Fibroblast of villous mesenchyme (primary cell): ENCODE data around the gene SNRNP35. TPM values are rescaled to one million over a fixed set of nuclear protein-coding genes. Genes with fewer than 3 reads are reported as not detected.

Experiments used
- DNase-seq: peaks from one replicate; pipeline ENCODE4 v3.0.0-alpha.2; 2010; ENCODE audit warnings: low read depth
- H3K4me3 ChIP-seq: 2 replicates; pipeline ENCODE4 v1.5.1; 2011; ENCODE audit warnings: low read depth, mild to moderate bottlenecking, low read length
- total RNA-seq: library from RNA; depleted of rRNA; stranded (reverse); fragments of >200 nt; gene quantifications from 2 replicates; pipeline ENCODE4 v1.2.3, GENCODE V29; 2012
- TF ChIP-seq, protein P1 (sequence below): IDR thresholded peaks from 2 replicates; pipeline ENCODE4 v1.5.1; 2012; ENCODE audit warnings: low read depth, mild to moderate bottlenecking, low read length; ENCODE audit not compliant: insufficient read depth

SNRNP35 gene
- total RNA-seq, 1 donor = 20.7 TPM

DNA sequence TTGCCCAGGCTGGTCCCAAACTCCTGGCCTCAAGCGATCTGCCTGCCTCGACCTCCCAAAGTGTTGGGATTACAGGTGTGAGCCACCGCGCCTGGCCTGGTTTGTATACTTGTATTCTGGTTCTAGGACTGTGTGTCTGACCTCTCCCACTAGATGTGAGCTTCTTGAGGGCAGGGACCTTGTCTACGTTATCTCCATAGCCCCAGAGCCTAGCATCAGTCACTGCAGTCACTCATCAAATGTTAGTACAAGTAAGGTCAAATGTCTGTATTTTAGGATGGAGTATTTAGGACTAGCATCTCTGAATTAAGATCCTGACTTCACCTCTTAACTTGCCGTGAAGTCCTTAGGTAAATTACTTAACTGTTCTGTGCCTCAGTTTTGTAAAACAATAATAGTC is 24.3 kb upstream of the SNRNP35 start:
- no peak for DNase-seq
- no peak overlapping the region for H3K4me3 ChIP-seq
- TF ChIP-seq, protein P1, sequence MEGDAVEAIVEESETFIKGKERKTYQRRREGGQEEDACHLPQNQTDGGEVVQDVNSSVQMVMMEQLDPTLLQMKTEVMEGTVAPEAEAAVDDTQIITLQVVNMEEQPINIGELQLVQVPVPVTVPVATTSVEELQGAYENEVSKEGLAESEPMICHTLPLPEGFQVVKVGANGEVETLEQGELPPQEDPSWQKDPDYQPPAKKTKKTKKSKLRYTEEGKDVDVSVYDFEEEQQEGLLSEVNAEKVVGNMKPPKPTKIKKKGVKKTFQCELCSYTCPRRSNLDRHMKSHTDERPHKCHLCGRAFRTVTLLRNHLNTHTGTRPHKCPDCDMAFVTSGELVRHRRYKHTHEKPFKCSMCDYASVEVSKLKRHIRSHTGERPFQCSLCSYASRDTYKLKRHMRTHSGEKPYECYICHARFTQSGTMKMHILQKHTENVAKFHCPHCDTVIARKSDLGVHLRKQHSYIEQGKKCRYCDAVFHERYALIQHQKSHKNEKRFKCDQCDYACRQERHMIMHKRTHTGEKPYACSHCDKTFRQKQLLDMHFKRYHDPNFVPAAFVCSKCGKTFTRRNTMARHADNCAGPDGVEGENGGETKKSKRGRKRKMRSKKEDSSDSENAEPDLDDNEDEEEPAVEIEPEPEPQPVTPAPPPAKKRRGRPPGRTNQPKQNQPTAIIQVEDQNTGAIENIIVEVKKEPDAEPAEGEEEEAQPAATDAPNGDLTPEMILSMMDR = no peak

DNA sequence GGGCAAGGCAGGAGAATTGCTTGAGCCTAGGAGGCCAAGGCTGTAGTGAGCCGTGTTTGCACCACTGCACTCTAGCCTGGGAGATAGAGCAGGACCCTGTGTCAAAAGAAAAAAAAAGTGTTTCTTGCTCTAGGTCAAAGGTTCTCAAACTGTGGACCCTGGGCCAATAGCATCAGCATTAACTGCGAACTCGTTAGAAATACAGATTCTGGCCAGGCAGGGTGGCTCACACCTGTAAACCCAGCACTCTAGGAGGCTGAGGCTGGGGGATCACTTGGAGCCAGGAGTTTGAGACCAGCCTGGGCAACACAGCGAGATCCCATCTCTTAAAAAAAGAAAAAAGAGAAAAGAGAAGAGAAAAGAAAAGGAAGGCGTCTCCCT is 22.3 kb upstream of the SNRNP35 start:
- H3K4me3 ChIP-seq = peak overlapping the region; percentile 93
- TF ChIP-seq, protein P1 = no peak
- DNase-seq = no peak

DNA sequence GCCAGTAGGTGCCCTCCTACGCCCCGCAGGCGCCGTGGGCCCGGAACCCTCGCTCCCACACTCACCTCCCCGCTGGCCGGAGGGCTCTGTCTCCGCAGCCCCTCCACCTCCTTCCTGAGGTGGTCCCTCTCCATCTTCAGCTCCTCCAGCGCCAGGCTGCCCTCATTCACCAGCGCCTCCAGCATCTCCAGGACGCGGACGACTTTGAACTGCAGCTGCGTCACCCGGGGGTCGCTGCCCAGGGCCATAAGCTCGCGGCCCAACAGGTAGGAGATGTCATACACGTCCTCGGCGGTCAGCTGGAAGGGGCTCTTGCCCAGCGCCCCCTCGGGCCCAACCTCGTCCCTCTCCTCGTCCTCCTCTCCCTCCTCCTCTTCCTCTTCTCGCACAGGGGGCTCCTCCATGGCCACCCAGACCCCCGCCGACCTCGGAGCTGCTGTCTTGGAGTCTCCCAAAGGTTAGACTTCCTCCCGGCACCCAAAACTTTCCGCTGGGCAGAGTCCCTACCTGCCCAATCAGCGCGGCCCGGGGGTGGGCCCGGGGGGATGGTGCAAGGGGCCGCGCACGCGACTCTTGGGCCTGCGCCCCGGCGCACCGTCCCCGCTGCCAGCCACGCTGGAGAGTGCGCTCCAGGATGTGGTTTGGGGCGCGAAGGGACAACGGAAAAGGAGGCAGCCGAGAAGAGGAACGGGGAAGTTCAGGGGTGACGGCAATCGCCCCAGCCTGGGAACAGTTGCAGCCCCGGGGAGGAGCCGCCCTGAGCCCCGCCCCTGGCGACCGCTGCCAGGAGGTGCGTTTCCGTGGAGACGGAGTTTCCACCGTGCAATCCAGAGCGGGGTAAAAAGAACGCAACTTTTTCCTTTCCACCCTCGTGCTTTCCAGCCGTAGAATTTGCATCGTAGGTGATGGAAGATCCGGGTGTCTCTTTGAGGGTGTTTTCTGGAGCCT is 21.6 kb upstream of the SNRNP35 start, which contains the start of gene RILPL2:
TSS of gene RILPL2 (minus strand) at position 668 of the 948 bp plus-strand sequence. CDS start at position 404, 264 bp downstream.
- peak within 1 kb of the TSS; percentile 93 for H3K4me3 ChIP-seq
- TF ChIP-seq, protein P1 = peak; percentile 6
- DNase-seq = peak; percentile 91

DNA sequence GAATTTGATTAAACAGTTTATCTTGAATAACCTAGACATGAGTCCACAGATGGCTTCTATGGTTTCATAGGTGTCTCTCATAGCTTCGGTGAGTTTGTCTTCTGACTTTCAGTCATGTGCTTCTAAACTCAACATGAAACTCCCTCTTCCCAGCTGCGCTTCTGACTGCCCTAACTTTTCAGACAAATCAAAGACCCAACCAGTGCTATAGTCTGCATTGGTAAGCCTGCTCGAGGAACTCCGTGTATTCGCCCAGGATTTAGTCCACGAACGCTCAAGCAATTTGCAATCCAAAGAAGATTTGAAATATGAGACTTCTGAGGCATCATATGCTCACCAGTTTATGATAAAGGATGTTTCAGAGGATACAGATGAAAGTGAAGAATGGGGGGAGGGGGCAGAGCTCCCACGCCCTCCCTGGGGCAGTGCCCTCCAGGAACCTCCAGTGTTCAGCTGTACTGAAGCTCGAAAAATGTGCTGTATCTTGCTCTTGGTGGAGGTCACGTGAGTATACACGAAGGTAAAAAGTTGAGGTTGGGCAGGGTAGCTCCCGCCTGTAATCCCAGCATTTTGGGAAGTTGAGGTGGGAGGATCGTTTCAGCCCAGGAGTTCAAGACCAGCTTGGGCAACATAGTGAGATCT is 16.3 kb upstream of the SNRNP35 start:
- no peak for DNase-seq
- no peak overlapping the region for H3K4me3 ChIP-seq
- TF ChIP-seq, protein P1 = no peak

DNA sequence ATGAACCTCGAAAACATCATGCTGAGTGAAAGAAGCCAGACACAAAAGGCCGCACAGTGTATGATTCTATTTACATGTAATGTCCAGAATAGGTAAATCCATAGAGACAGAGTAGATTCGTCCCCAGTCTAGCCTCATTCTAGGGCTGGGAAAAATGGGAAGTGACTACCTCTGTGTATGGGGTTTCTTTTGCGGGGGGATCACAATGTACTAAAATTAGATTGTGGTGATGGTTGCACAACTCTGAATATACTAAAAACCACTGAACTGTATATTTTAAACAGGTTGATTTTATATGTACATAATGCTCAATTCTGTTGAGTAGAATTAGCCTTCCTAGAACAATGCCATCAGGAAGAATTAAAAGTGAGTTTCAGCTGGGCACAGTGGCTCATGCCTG is 15.2 kb upstream of the SNRNP35 start:
- no peak for DNase-seq
- TF ChIP-seq, protein P1 = no peak
- H3K4me3 ChIP-seq = no peak overlapping the region

DNA sequence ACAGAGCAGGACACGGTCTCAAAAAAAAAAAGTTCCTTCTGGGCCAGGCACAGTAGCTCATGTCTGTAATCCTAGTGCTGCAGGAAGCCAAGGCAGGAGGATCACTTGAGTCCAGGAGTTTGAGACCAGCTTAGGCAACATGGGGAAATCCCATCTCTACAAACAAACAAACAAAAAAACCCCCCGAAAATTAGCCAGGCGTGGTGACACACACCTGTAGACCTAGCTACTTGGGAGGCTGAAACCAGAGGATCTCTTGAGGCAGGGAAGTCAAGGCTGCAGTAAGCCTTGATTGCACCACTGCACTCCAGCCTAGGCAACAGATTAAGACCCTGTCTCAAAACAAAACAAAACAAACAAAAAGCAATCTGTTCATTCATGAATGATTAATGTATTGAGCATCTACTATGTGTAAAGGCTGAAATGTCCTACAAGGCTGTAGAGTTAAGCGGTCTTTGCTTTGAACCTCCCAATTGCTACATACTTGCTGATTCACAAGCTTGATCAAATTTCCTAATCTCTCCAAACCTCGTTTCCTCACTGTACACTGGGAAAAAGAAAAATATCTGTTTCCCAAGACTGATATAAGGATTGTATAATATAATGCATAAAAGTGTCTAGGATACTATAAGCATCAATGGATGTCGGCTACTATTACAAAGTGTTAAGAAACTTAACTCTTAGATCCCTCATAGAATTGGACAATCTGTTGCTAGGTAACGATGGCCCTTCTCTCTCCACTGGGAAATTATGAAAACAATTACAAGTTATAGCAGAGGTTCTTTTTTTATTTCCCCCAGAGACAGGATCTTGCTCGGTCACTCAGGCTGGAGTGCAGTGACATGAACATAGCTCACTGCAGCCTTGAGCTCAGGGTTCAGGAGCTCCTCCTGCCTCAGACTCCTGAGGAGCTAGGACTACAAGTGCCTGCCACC is 13.6 kb upstream of the SNRNP35 start:
- peak; percentile 91 for DNase-seq
- no peak overlapping the region for H3K4me3 ChIP-seq
- TF ChIP-seq, protein P1 = no peak
